Activated CD4-positive, alpha-beta T cell treated with anti-CD3 and anti-CD28 coated beads, Interleukin-2, amount 10 ng/mL, durations not matched to agents 24 days and 14 days (primary cell): ENCODE results near the gene SRR. TPM values are rescaled to one million over a fixed set of nuclear protein-coding genes. Genes with fewer than 3 reads are reported as not detected.

Experiments used
- DNase-seq: peaks from one replicate; pipeline ENCODE4 v3.0.0; 2022
- H3K27ac Mint-ChIP-seq: one replicate; pipeline ENCODE4 v1.8.0; 2022; ENCODE audit warnings: mild to moderate bottlenecking, mixed read lengths
- H3K27me3 Mint-ChIP-seq: one replicate; pipeline ENCODE4 v1.8.0; 2022; ENCODE audit warnings: mixed read lengths
- H3K36me3 Mint-ChIP-seq: one replicate; pipeline ENCODE4 v1.8.0; 2022; ENCODE audit warnings: low read depth, mild to moderate bottlenecking, mixed read lengths
- H3K4me1 Mint-ChIP-seq: one replicate; pipeline ENCODE4 v1.8.0; 2021; ENCODE audit warnings: mixed read lengths
- H3K4me3 Mint-ChIP-seq: one replicate; pipeline ENCODE4 v1.8.0; 2022; ENCODE audit warnings: mild to moderate bottlenecking, moderate library complexity, mixed read lengths
- H3K9me3 Mint-ChIP-seq: one replicate; pipeline ENCODE4 v1.8.0; 2021; ENCODE audit warnings: mixed read lengths
- intact Hi-C: fragments of 100-400 bp; cut with micrococcal nuclease; formaldehyde crosslinking; loops from one replicate; pipeline ENCODE4 v1.15.1; 2023
- total RNA-seq: library from RNA; stranded (reverse); gene quantifications from 2 replicates; pipeline ENCODE4 v1.2.3, GENCODE V29; 2022

Gene SRR
- total RNA-seq, 1 donor from 2014 or later: 13.8 TPM

DNA sequence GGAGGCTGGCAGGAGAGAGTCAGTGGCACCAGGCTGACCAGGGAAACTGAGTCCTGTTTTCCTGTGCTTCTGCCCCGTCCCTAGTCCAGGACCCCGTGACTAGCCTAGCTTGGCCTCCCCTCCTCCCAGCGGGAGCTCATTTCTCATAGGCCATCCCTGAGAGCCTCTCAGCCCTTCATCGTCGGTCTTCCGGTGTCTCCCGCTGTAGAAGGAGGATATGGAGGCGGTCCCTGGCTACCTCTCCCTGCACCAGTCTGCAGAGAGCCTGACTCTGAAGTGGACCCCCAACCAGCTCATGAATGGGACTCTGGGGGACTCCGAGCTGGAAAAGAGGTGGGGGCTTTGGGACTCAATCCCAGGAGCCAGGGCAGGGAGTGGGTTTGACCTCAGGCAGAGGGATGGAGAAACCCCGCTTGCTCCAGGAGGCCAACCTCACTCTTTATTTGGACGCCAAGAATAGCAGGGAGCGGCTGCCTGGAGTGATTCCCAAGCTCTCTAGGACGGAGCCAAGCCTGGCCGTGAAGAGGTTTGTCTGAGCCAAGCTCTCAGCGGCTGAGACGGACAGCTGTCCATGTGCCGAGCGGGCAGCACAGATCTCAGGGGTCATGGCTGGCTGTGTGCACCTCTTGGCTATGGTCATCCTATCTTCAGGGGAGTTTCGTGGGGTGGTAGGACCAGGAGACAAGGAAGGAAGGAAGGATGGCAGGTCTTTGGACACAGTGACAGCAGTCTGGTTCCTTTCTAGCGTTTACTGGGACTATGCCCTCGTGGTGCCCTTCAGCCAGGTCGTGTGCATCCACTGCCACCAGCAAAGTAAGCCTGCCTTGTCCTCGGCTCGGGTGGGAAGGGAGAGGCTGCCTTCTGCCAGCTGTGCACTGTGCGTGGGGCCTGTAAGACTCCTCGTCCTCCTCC lies 60.4 kb downstream of the SRR start:
- no peaks in the 10 kb centered on the region for H3K27me3 Mint-ChIP-seq
- peaks cover 3% of the 10 kb centered on the region for H3K36me3 Mint-ChIP-seq
- no peak for DNase-seq
- H3K27ac Mint-ChIP-seq: no peak overlapping the region
- intact Hi-C loops: no loop called here
- no peaks in the 10 kb centered on the region for H3K4me1 Mint-ChIP-seq
- no peaks in the 10 kb centered on the region for H3K9me3 Mint-ChIP-seq
- H3K4me3 Mint-ChIP-seq: no peak overlapping the region

- no peak for DNase-seq
- Mint-ChIP-seq H3K36me3 (peaks cover 5% of the 10 kb centered on the region), H3K4me3 (no peak overlapping the region), H3K4me1 (no peaks in the 10 kb centered on the region), H3K27me3 (no peaks in the 10 kb centered on the region), H3K9me3 (no peaks in the 10 kb centered on the region), H3K27ac (no peak overlapping the region)
- intact Hi-C loops: no loop called here
These were observed 61.0 kb downstream of the SRR start for GRCh38 chr17:2364763-2365116.

DNA sequence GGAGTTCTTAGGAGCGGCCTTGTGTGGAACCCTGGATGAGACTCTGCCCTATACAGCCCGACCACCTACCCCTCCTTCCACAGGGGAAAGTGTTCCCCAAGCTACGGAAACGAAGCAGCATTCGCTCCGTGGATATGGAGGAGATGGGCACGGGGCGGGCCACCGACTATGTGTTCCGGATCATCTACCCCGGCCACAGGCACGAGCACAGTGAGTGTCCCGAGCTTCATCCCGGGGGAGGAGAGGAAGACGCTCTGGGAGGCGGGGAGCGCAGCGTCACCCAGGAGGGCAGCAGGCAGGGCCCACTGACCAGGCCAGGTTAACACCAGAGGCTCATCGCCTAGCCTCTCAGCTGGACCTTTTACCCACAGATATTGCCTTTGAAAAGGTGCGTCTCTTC lies 61.4 kb downstream of the SRR start:
- no peaks in the 10 kb centered on the region for H3K4me1 Mint-ChIP-seq
- peaks cover 5% of the 10 kb centered on the region for H3K36me3 Mint-ChIP-seq
- no peaks in the 10 kb centered on the region for H3K9me3 Mint-ChIP-seq
- H3K27ac Mint-ChIP-seq: no peak overlapping the region
- H3K27me3 Mint-ChIP-seq: no peaks in the 10 kb centered on the region
- DNase-seq: no peak
- no peak overlapping the region for H3K4me3 Mint-ChIP-seq
- intact Hi-C loops: no loop called here

- no peaks in the 10 kb centered on the region for H3K4me1 Mint-ChIP-seq
- no peaks in the 10 kb centered on the region for H3K27me3 Mint-ChIP-seq
- H3K27ac Mint-ChIP-seq: no peak overlapping the region
- H3K9me3 Mint-ChIP-seq: no peaks in the 10 kb centered on the region
- H3K36me3 Mint-ChIP-seq: peaks cover 5% of the 10 kb centered on the region
- intact Hi-C loops: no loop called here
- no peak overlapping the region for H3K4me3 Mint-ChIP-seq
- DNase-seq: no peak
These were observed 63.2 kb downstream of the SRR start for GRCh38 chr17:2366747-2367494.

DNA sequence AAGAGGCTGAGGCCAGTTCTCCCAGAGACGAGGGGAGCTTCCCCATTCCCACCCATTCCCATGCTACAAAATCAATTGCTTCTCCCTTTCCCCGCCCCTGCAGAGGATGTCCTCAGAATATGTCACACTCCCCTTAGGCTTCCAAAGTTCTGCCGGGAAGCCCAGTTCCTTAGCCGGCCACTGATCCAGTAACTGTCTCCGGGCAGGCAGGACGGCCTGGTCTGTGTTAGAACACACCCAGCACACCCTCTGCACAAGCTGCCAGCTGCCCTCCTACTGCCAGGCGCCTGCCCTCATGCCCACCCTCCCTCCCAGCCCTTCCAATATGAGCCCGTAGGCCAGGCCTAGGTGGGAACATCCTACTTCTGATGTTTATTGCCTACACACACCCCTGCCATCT lies 64.6 kb downstream of the SRR start:
- H3K4me3 Mint-ChIP-seq: no peak overlapping the region
- no peaks in the 10 kb centered on the region for H3K4me1 Mint-ChIP-seq
- intact Hi-C loops: no loop called here
- H3K27ac Mint-ChIP-seq: no peak overlapping the region
- H3K36me3 Mint-ChIP-seq: peaks cover 2% of the 10 kb centered on the region
- H3K9me3 Mint-ChIP-seq: no peaks in the 10 kb centered on the region
- no peak for DNase-seq
- no peaks in the 10 kb centered on the region for H3K27me3 Mint-ChIP-seq

- H3K4me1 Mint-ChIP-seq: no peaks in the 10 kb centered on the region
- H3K4me3 Mint-ChIP-seq: no peak overlapping the region
- H3K27ac Mint-ChIP-seq: peak overlapping the region; percentile 5
- intact Hi-C loops: no loop called here
- no peak for DNase-seq
- peaks cover 2% of the 10 kb centered on the region for H3K36me3 Mint-ChIP-seq
- no peaks in the 10 kb centered on the region for H3K9me3 Mint-ChIP-seq
- no peaks in the 10 kb centered on the region for H3K27me3 Mint-ChIP-seq
These were observed 65.3 kb downstream of the SRR start for GRCh38 chr17:2369039-2369438.

DNA sequence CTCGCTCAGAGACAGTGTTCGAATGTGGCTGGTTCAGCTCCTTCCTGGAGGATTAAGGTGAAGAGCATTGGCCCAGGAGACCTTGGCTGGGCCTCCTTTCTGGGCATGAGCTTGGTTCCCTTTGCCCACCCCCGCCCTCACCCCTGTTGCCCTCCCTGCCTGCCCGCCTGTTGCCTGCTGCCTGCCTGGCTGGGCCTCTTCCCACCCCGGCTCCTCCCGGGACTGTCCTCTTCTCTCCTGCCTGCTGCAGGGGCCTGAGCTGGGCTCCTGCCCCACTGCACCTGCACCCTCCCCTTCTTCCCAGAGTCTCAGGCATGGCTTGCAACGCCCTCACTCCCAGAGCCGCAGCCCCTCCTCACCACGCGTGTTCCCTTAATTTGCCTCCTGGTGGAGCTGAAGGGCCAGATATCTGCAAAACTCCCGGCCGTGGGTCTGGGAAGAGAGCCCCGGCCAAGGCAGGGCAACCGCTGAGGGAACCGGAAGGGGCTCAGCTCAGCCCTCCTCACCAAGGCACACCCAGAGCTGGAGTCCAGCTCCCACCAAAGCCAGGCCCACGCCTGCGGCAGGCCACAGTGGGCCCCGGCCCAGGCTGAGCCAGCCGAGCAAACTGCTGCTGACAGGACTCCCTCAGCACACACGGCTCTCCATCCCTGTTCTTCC lies 65.9 kb downstream of the SRR start:
- H3K36me3 Mint-ChIP-seq: peaks cover 2% of the 10 kb centered on the region

DNA sequence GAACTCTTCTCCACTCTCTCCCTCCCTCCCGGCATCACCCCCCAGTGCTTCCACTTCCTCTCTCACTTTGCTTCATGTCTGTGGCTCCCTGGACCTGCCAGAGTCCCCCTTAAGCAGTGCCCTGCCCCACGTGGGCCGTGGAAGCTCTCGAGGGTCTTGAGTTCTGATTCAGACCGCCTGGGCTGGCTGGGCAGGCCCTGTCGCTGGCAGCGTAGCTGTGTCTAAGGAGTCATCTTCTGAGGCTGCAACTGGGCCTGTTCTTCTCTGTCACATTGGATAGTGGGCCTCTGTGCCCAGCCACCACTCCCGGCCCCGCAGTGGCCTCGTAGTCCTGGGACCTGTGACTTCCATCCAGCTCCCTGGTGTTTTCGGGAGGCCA lies 66.5 kb downstream of the SRR start:
- Mint-ChIP-seq H3K9me3 (no peaks in the 10 kb centered on the region), H3K4me3 (no peak overlapping the region), H3K27me3 (no peaks in the 10 kb centered on the region), H3K27ac (no peak overlapping the region), H3K36me3 (peaks cover 2% of the 10 kb centered on the region), H3K4me1 (no peaks in the 10 kb centered on the region)
- intact Hi-C loops: no loop called here
- DNase-seq: no peak

More for the DNA sequence above, 65.9 kb downstream of the SRR start:
- no peaks in the 10 kb centered on the region for H3K27me3 Mint-ChIP-seq
- H3K9me3 Mint-ChIP-seq: no peaks in the 10 kb centered on the region
- H3K4me3 Mint-ChIP-seq: no peak overlapping the region
- no peak overlapping the region for H3K27ac Mint-ChIP-seq
- no peak for DNase-seq
- intact Hi-C loops: no loop called here
- H3K4me1 Mint-ChIP-seq: no peaks in the 10 kb centered on the region

GRCh38 chr17:2371183-2372130 lies 67.7 kb downstream of the SRR start:
- H3K27me3 Mint-ChIP-seq: no peaks in the 10 kb centered on the region
- H3K9me3 Mint-ChIP-seq: no peaks in the 10 kb centered on the region

DNA sequence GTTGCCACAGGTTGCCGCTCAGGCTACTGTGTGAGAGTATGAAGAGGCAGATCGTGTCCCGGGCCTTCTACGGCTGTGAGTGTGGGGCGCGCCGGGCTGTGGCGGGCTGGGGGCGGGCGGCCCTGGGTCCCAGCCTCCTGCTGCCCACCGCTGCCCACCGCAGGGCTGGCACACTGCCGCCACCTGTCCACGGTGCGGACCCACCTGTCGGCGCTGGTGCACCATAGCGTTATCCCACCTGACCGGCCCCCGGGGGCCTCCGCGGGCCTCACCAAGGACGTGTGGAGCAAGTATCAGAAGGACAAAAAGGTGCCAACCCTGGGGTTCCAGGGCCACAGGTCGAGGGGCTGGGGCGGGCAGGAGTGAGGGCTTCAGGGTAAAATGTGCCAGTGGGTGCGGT lies 68.4 kb downstream of the SRR start:
- Mint-ChIP-seq H3K27me3 (no peaks in the 10 kb centered on the region), H3K4me1 (no peaks in the 10 kb centered on the region), H3K27ac (no peak overlapping the region), H3K4me3 (no peak overlapping the region), H3K36me3 (peaks cover 6% of the 10 kb centered on the region), H3K9me3 (no peaks in the 10 kb centered on the region)
- no peak for DNase-seq
- intact Hi-C loops: no loop called here

More at GRCh38 chr17:2371183-2372130, 67.7 kb downstream of the SRR start:
- DNase-seq: no peak
- Mint-ChIP-seq H3K4me3 (no peak overlapping the region), H3K4me1 (no peaks in the 10 kb centered on the region), H3K36me3 (peaks cover 6% of the 10 kb centered on the region), H3K27ac (no peak overlapping the region)
- intact Hi-C loops: no loop called here

GRCh38 chr17:2372681-2373080 lies 68.9 kb downstream of the SRR start:
- no peaks in the 10 kb centered on the region for H3K27me3 Mint-ChIP-seq
- H3K4me1 Mint-ChIP-seq: no peaks in the 10 kb centered on the region
- DNase-seq: no peak
- no peak overlapping the region for H3K4me3 Mint-ChIP-seq
- H3K36me3 Mint-ChIP-seq: peaks cover 8% of the 10 kb centered on the region
- peak overlapping the region; percentile 37 for H3K27ac Mint-ChIP-seq
- no peaks in the 10 kb centered on the region for H3K9me3 Mint-ChIP-seq
- intact Hi-C loops: no loop called here

DNA sequence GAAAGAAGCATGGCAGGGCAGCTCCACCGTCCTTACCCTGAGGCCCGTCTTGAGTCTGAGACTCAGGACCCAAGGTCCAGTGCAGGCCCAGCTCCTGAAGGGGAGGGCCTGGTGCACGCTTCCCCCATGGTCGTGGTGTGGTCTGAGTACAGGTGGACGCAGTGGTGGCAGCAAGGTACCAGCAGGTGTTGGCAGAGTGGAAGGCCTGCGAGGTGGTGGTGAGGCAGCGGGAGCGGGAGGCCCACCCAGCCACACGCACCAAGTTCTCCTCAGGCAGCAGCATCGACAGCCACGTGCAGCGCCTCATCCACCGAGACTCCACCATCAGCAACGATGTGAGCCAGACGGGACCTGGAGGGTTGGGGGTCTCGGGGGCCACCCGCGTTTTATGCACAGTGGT lies 69.4 kb downstream of the SRR start:
- DNase-seq: no peak
- peaks cover 8% of the 10 kb centered on the region for H3K36me3 Mint-ChIP-seq
- H3K4me3 Mint-ChIP-seq: no peak overlapping the region
- no peak overlapping the region for H3K27ac Mint-ChIP-seq
- no peaks in the 10 kb centered on the region for H3K4me1 Mint-ChIP-seq
- H3K9me3 Mint-ChIP-seq: no peaks in the 10 kb centered on the region
- H3K27me3 Mint-ChIP-seq: no peaks in the 10 kb centered on the region
- intact Hi-C loops: no loop called here
